ENCODE results near the gene STYXL2.

The STYXL2 gene

GRCh38 chr1:167126317-167126716, 32.4 kb downstream of the STYXL2 start:
- TF ChIP-seq, protein P1, sequence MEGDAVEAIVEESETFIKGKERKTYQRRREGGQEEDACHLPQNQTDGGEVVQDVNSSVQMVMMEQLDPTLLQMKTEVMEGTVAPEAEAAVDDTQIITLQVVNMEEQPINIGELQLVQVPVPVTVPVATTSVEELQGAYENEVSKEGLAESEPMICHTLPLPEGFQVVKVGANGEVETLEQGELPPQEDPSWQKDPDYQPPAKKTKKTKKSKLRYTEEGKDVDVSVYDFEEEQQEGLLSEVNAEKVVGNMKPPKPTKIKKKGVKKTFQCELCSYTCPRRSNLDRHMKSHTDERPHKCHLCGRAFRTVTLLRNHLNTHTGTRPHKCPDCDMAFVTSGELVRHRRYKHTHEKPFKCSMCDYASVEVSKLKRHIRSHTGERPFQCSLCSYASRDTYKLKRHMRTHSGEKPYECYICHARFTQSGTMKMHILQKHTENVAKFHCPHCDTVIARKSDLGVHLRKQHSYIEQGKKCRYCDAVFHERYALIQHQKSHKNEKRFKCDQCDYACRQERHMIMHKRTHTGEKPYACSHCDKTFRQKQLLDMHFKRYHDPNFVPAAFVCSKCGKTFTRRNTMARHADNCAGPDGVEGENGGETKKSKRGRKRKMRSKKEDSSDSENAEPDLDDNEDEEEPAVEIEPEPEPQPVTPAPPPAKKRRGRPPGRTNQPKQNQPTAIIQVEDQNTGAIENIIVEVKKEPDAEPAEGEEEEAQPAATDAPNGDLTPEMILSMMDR (IDR thresholded peaks at IDR 0.05; ENCODE audit: control insufficient read depth, insufficient read depth, low read depth, low read length, missing control alignments), result no peak
- no peak for DNase-seq (ENCODE audit: low read depth)
- H3K4me3 ChIP-seq (ENCODE audit: control insufficient read depth, low read depth, low read length), result no peak overlapping the region

GRCh38 chr1:167126811-167127210, 32.9 kb downstream of the STYXL2 start:
- H3K4me3 ChIP-seq (ENCODE audit: control insufficient read depth, low read depth, low read length), result no peak overlapping the region
- no peak for DNase-seq (ENCODE audit: low read depth)
- TF ChIP-seq, protein P1 (IDR thresholded peaks at IDR 0.05; ENCODE audit: control insufficient read depth, insufficient read depth, low read depth, low read length, missing control alignments), result no peak

DNA sequence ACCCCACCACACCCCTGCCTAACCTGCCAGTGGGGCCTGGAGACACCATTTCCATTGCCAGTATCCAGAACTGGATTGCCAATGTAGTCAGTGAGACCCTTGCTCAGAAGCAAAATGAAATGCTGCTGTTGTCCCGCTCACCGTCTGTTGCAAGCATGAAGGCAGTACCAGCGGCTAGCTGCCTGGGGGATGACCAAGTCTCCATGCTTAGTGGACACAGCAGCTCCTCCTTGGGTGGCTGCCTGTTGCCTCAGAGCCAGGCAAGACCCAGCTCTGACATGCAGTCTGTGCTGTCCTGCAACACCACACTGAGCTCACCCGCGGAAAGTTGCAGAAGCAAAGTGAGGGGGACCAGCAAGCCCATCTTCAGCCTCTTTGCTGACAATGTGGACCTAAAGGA, 33.4 kb downstream of the STYXL2 start:
- DNase-seq (ENCODE audit: low read depth), result no peak
- TF ChIP-seq, protein P1 (IDR thresholded peaks at IDR 0.05; ENCODE audit: control insufficient read depth, insufficient read depth, low read depth, low read length, missing control alignments), result no peak

GRCh38 chr1:167127661-167128060, 33.8 kb downstream of the STYXL2 start:
- no peak overlapping the region for H3K4me3 ChIP-seq (ENCODE audit: control insufficient read depth, low read depth, low read length)
- TF ChIP-seq, protein P1 (IDR thresholded peaks at IDR 0.05; ENCODE audit: control insufficient read depth, insufficient read depth, low read depth, low read length, missing control alignments), result no peak
- DNase-seq (ENCODE audit: low read depth), result no peak

More for the DNA sequence above, 33.4 kb downstream of the STYXL2 start:
- H3K4me3 ChIP-seq (ENCODE audit: control insufficient read depth, low read depth, low read length), result no peak overlapping the region

GRCh38 chr1:167128261-167129227, 34.7 kb downstream of the STYXL2 start:
- no peak overlapping the region for H3K4me3 ChIP-seq (ENCODE audit: control insufficient read depth, low read depth, low read length)
- no peak for DNase-seq (ENCODE audit: low read depth)
- TF ChIP-seq, protein P1 (IDR thresholded peaks at IDR 0.05; ENCODE audit: control insufficient read depth, insufficient read depth, low read depth, low read length, missing control alignments), result no peak

GRCh38 chr1:167130829-167131510, 37.1 kb downstream of the STYXL2 start:
- DNase-seq (ENCODE audit: low read depth), result no peak
- no peak overlapping the region for H3K4me3 ChIP-seq (ENCODE audit: control insufficient read depth, low read depth, low read length)
- TF ChIP-seq, protein P1 (IDR thresholded peaks at IDR 0.05; ENCODE audit: control insufficient read depth, insufficient read depth, low read depth, low read length, missing control alignments), result no peak
